ENCODE measurements around the gene TMED8. TPM values are rescaled to one million over a fixed set of nuclear protein-coding genes. Genes with fewer than 3 reads are reported as not detected.

Gene TMED8
- total and polyA plus RNA-seq, 10 of the 15 experiments (the other 5 are each of a cell fraction or from before 2014, with no cell fraction given), result 7.3 to 39.1 (median 26.1) TPM

- TF ChIP-seq CUX1 (IDR thresholded peaks at IDR 0.05; ENCODE audit: insufficient replicate concordance, low read depth, low read length) (no peak), EZH2 (IDR thresholded peaks at IDR 0.05; ENCODE audit: borderline replicate concordance, control insufficient read depth, low read depth, low read length) (no peak), FOS (IDR thresholded peaks at IDR 0.05; ENCODE audit: borderline replicate concordance, extremely low read depth, insufficient read length) (no peak), PRDM15 (CRISPR knock-in tag; IDR thresholded peaks at IDR 0.05) (no peak), EED (IDR thresholded peaks at IDR 0.05; ENCODE audit: low read depth) (no peak), PAX8 (IDR thresholded peaks at IDR 0.05) (no peak), TBL1XR1 (IDR thresholded peaks at IDR 0.05; ENCODE audit: low read depth, low read length) (no peak), ZNF274 (IDR thresholded peaks at IDR 0.05; ENCODE audit: insufficient read depth, insufficient read length) (no peak), USF2 (IDR thresholded peaks at IDR 0.05; ENCODE audit: borderline replicate concordance, low read depth, low read length) (no peak)
- TF ChIP-seq, protein P1, sequence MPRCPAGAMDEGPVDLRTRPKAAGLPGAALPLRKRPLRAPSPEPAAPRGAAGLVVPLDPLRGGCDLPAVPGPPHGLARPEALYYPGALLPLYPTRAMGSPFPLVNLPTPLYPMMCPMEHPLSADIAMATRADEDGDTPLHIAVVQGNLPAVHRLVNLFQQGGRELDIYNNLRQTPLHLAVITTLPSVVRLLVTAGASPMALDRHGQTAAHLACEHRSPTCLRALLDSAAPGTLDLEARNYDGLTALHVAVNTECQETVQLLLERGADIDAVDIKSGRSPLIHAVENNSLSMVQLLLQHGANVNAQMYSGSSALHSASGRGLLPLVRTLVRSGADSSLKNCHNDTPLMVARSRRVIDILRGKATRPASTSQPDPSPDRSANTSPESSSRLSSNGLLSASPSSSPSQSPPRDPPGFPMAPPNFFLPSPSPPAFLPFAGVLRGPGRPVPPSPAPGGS (IDR thresholded peaks at IDR 0.05; ENCODE audit: borderline replicate concordance, insufficient read depth, low read depth, low read length, poor library complexity, severe bottlenecking), result no peak
- TF ChIP-seq, protein P2, sequence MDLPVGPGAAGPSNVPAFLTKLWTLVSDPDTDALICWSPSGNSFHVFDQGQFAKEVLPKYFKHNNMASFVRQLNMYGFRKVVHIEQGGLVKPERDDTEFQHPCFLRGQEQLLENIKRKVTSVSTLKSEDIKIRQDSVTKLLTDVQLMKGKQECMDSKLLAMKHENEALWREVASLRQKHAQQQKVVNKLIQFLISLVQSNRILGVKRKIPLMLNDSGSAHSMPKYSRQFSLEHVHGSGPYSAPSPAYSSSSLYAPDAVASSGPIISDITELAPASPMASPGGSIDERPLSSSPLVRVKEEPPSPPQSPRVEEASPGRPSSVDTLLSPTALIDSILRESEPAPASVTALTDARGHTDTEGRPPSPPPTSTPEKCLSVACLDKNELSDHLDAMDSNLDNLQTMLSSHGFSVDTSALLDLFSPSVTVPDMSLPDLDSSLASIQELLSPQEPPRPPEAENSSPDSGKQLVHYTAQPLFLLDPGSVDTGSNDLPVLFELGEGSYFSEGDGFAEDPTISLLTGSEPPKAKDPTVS (IDR thresholded peaks at IDR 0.05; ENCODE audit: low read depth, low read length), result no peak
Observed at GRCh38 chr14:77376771-77377501, at the start of gene TMED8, which contains the start of gene SAMD15 (continued).
